ENCODE data around the gene TMEM100. TPM values are rescaled to one million over a fixed set of nuclear protein-coding genes. Genes with fewer than 3 reads are reported as not detected.
A peak's percentile ranks its signal among the peaks of the same experiment; 100 is the strongest.

TMEM100 gene
- total and polyA plus RNA-seq, 2 of the 8 experiments (the other 6 are each of a cell fraction or from before 2014, with no cell fraction given): 0.36 to 0.48 TPM

GRCh38 chr17:55770196-55770870 is 47.7 kb upstream of the TMEM100 start (continued):
- no peak for TF ChIP-seq CHD7 (IDR thresholded peaks at IDR 0.05; ENCODE audit: insufficient replicate concordance, low read length)
- TF ChIP-seq POLR2A (IDR thresholded peaks at IDR 0.05; ENCODE audit: control extremely low read depth in 1 of 2, low read depth in 2 of 2, low read length in 2 of 2): no peak
- TF ChIP-seq CHD2 (IDR thresholded peaks at IDR 0.05; ENCODE audit: low read length): no peak
- TF ChIP-seq RAD21 (IDR thresholded peaks at IDR 0.05 in 1 of 2, conservative IDR thresholded peaks at IDR 0.05 in 1 of 2; ENCODE audit: low read depth in 2 of 2, low read length in 2 of 2): peak; percentile 78

Data from H1 (cell line).